Fibroblast of peridontal ligament (primary cell): Measurements from ENCODE around the gene LYRM2.

Experiments used
- DNase-seq: peaks from one replicate; pipeline ENCODE4 v3.0.0-alpha.2; 2010; ENCODE audit errors: extremely low read depth

LYRM2 gene

DNA sequence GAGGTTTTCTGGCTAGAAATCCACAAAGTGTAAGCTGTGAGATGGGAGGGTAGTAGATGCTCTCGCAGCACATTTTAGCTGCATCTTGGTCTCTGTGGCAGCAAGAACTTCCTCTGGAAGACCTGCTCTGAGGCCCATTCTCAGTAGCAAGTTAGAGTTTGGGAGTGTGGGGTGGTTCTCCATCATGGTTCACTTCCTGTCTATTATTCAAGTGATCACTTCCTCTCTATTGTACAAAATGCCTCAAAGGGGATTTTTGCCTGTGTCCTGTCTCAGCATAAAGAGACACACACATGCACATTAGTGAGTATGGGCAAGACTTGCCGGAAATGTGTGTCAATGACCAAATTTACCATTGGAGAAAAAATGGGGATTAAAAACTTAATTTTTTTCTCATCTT is 42.5 kb downstream of the LYRM2 start:
- no peak for DNase-seq

DNA sequence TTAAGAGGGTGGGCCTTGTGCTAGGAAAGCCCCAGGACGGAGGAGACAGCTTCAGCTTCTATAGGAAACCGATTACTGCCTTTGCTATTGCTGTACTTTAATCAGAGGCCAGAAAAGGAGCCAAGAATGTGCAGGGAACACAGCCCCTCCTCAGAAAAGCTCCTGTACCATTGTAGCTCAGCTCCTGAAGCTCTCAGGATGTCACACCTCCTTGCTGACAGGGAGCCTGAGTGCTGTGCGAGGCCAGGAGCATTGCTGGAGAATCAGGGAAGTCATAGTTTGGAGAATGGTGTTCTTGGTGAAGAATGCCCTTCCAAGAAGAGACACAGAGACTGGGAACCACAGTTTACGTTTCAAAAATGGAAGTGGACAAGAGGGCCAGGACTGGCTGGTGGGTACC is 46.8 kb downstream of the LYRM2 start:
- no peak for DNase-seq

DNA sequence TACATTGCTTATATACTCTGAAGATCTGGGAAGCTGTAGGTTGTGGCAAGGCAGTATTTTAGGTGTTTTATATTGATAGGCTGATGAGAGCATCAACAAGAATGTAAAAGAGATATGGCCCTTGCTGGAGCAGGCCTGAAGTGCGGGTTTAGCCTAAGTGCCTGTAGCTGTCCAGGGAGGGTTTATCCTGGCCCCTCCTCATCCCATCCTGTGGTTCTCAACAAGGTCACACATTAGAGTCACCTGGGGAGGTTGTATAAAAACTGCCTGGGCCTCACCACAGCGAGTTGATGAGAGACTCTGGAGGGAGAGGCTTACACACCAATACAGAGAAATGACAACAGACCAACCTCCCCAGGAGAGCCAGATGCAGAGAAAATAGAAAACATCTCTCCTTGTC is 48.4 kb downstream of the LYRM2 start:
- DNase-seq: no peak

DNA sequence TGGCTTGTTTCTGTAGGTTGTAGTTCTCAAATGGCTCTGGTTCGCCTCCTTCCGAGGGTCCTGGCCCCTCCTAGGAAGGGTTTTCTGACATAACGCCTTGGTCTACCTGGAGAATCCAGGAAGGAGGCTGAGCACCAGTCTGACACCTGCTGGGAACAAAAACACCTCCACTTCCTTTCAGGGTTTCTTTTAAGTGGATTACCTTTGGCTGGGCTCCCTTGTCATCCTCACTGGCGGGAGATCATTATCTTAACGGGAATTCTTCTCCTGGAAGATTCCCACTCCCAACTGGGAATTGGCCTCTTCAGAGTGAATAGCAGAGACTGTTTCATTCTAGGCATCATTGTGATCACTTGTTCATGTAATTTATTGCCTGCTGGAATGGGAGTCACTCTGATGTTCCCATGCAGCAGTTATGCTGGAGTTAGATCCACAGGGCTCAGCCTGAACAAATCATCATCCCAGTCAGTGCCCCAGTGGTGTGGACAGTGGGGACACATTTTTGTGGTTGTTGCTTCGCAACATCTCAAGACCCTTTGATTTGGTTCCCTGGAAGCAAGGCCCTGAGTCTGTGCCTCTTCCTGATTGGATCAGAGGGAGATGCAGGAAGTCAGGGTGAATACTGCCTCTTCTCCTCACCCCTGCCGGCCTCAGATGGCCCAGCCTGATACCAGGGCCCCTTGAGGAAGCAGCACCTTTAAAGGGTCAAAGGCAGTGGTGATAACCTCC is 49.1 kb downstream of the LYRM2 start:
- no peak for DNase-seq

DNA sequence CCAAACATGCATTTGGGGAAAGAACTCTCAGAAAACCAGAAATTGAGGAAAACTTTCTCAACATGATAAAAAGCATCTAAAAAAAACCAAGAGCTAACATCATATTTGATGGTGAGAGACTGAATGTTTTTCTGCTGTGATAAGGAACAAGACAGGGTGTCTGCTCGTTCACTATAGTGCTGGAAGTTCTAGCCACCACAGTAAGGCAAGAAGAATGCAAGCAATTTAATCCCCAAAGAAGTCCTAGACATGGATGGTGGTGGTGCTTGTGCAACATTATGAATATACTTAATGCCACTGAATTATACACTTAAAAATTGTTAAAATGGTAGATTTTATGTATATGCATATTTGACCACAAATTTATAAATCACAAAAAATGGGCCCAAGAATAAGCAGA is 53.4 kb downstream of the LYRM2 start:
- no peak for DNase-seq

DNA sequence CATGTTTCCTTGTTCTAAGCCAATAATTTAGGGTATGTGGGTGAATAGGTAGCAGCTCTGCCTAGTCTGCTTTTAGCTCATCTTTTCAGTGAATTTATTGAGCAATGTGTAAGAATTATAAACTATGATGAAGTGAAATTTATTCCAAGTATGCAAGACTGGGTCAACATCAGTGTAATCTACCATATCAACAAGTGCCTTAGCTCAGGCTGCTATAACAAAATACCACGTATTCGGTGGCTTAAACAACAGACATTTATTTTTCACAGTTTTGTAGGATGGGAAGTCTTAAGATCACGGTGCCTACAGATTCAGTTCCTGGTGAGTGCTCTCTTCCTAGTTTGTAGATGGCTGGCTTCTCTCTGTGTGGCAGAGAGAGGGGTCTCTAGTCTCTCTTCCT is 54.0 kb downstream of the LYRM2 start:
- no peak for DNase-seq

DNA sequence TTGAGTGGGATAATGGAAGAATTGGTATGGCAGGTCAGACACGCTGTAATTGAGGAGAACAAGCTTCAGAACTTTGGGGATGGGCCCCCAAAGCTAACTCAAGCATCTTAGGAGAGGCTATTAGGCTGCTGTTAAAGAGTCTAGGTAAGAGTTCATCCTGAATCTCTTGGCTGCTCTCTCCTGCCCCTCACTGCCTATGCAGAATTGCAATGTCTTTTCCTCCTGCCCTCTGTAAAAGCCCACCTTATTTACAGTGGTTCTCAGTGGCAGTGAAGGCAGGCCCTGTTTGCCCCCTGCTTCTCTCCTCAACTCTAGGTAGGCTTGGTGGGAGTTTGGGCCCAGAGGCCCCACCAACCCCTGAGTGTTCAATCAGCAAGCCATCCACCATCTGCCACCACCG is 55.0 kb downstream of the LYRM2 start:
- no peak for DNase-seq

DNA sequence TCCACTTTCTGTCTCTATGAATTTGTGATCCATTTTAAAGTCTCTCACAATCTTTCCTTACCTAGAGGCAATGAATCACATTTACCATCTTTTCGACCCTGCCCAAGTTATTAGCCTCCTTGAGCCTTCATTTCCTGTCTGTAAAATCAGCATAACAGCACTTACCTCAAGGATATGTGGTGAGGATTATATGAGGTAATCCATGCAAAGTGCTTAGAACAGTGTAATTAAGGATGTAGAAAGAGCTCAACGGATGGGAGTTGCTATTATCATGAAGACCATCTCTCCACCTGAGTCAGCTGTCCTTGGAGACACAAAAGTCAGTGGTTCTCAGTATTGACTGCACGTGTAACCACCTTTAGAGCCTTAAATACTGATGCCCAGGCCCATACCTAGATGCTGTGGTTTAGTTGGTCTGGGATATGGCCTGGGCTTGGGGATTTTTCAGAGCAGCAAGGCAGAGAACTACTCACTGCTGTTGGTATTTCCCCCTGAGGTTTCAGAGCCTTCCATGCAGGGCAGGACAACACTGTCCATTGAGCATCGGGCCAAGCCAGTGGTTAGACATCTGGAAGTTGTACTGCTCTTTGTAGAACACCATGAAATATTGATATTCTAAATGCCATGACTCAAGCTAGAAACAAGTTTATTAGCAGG is 55.8 kb downstream of the LYRM2 start:
- no peak for DNase-seq

DNA sequence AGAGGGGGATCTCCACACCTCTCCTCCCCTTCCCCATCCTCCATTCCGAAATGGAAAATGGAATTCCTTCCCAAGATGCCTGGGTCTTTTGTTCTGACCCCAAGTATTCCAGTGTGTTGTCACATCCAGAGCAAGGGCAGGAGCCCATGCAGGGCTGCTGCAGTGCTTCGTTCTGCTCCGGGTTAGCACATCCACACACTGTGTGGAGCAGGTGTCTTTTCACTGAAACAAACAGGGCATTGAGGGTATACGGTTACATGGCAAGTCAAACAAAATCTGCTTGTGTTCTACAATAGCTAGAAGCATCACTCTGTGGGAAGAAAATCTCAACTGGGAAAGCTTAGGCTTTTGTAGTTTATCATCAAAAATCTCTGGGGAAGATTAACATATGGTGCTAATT is 56.9 kb downstream of the LYRM2 start:
- no peak for DNase-seq

DNA sequence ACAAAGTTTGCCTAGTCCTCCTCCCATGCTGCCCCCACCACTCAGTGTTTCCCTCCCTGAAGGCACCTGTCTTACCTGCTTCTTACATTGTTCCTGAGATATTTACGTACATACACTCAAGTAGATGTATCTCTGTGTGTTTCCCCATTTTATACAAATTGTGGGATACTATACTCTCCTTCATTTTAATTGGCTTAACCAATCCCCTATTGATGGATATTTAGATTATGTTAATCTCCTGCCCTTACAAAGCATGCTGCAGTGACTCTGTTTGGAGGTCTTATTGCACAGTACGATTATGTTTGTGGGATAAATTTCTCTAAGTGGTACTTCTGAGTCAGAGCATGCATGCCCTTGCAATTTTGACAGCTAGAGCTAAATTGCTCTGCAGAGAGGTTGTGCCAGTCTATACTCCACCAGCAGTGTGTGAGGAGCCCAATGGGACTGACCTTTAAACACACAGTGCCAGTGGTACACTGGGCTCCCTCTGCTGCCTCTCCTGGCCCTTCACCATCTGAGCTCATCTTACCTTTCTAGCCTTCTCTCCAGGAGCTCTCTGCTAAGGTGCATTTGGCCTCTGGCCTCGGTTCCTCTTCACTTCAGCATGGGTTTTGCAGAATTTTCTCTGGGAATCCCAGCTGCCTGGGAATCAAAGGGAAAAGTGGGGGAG is 57.4 kb downstream of the LYRM2 start:
- DNase-seq: no peak

DNA sequence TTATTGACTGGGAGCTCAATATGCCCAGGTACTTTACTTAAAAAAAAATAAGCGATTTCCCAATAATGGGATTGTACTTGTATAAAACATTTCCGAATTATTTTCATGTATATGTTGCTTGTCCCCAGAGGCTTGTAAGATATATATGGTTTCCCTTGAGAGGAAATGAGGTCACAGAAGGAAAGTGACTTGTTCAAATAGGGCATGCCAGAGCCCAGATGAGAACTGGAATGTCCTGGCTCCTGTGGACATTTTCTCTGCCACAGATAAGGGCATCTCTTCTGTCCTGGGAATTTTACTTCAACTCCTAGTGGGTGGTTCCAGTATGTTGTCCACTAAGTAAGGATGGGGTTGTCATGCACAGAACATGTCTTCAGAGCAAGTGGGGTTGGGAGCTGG is 63.0 kb downstream of the LYRM2 start:
- no peak for DNase-seq

DNA sequence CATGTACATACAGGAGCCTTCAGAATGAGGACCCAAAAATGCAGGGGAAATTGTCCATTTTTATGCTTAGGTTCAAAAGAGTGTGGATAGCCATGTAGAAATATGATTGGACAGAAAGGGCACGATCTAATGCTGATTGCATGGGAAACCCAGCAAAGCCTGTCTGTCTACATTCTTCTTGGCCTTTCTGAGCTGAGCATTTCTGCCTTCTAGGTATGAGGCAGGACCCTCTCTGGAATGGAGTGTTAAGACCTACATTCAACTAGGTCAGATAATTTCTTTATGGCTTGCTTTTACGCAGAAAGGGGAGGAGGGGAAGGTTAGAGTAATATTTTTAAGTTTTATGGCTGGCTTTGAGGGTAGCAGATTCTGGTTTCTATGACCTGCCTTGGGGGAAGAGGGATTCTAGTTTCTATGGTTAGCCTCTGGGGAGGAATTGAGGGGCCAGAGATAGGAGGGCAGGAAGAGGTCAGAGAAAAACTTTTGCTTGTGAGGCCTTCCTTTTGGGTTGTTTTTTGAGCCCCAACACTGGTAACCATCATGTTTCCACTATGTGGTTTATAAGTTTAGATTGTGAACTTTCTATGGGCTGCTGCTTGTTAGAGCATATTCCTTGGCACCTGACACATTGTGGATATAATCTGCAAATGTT is 63.5 kb downstream of the LYRM2 start:
- no peak for DNase-seq

DNA sequence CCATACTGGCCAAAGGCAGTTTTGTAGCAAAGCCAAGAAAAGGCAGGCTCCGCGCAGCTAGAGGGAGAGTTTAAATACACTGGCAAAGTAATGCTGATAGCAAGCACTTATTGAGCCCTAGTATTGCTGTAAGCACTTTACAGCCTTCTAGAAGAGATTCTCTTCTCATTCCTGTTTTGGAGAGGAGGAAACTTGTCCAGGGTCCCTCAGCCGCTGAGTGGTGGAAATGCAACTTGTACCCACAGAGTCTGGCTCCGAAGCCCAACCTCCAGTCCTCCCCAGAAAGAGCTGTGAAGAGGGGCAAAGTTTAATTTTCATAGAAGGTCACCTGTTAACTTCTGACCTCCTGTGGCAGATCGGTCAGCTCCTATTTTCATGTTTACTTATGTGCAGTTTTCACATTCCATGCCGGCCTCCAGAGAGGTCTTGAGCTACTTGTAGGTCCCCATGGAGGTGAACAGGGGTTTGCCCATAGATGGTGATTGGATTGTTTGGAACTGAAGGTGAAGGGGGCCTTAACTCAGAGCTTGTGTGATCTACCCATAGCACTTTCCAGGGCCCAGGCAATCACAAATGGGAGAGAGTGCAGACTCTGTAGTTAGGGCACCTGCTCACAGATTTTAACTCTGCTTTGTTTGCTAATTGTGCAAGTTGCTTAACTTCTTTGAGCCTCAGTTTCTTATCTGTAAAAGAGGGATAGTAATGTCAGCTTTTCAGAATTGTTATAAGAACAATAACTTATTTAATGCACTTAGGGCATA is 70.7 kb downstream of the LYRM2 start:
- DNase-seq: no peak

DNA sequence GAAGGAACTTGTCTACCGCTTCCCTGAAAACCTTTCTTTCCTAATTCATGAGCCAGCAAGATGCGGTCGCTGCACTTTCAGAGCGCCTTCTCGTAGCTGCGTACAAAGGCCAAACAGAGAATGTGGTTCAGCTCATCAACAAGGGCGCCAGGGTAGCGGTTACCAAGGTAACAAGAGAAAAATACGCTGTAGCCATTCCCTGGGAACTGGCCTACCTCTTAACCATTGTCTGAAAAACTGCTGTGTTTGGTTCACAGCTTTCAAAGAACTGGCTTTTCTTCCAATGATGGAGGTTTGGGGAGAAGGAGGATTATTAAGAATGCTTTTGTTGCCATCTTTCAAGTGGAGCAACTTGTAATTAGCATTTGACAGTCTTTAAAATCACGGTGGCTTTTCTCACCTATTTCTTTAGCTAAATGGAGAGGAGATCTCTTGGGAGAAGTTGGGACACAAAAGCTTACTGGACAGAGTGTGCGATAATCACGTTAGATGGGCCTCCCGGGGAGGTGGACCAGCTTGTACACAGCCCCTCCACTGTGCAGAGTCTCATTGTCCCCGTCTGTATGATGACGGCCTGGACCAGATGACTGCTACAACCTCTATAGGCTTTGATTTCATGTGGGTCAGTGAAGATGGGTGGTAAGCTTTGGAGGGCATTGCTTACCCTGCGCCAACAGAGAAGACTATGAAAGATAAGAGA is 71.5 kb downstream of the LYRM2 start:
- no peak for DNase-seq

DNA sequence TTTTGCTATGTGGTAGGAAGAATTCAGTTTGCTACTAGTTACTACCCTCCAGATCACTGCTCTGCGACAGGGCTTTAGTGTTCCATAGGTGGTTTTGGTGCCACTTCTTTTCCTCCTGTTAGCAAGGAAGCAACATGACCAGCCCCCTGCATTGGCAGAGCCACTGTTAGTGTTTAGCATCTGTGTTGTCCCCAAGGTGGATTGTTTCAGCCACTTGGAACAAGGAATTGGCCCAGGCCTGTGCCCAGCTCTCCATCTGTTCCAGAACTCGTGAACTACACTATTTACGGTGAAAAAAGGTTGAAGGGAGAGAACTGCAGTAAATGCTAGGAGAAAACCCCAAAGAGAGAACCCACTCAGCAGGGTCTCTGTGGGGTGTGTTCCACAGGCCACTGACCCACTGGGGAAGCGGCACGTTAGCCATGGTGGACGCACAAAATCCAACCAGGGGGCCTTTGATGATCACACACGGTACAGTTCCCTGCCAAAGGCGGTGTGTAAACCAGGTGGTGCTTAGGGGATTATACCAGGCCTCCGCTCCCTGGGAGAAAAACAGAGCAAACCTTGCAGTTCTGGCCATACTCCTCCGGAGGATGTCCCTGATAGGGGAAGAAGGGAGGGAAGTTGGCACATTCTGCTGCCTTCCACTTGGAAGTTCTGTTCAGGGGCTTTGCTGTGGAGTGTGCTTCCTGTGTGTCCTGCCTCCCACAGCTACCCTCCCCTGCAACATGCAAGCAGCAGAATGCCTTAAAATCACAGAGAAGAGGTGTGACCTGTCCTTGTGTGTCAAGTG is 72.3 kb downstream of the LYRM2 start:
- DNase-seq: no peak

DNA sequence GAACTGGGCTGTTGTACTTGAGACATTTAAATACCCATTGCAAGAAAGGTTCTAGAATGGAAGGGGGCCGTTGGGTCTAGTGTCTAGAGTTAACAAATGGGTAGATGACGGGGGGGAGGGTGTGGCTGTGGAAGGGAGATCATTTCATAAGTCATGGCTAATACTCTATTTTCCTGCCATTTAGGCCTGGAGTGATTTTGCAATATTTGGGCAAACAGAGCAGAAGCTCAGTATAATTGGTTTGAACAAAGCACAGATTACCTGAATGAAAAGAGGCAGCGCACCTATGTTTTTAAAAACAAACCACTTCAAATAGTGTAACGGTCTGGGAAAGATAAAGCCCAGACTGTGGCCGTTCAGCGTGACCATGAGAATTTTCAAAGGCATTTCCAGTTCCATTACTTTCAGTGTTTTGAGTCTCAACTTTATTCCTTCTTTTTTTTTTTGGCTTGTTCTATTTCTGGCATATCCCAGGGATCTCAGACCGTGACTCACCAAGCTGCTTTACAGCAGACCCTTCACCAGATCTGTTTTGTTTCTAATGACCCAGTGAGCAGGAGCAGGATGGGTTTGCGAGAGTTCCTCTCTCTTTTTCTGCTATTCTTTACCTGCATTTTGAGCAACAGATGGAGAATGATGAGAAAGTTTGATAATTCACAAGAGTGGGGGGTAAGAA is 73.7 kb downstream of the LYRM2 start:
- DNase-seq: no peak

DNA sequence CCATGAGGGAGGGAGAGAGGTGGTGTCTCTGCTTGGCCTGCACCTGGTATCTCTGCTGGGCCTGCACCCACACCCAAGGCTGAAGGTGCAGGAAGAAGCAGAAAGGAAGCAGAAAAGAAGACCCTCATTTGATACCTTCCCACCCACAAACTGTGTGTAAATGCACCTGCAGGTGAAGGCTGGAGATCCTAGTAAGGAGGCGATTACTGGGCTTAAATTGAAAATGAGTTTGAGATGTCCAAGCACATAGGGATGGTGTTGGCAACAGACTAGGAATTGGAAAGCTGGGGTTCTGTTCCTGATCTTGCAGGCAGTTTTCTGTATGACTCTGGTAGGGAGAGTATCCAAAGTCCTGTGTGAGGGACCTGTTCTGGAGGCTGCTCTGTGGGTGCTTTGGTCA is 74.7 kb downstream of the LYRM2 start:
- no peak for DNase-seq

DNA sequence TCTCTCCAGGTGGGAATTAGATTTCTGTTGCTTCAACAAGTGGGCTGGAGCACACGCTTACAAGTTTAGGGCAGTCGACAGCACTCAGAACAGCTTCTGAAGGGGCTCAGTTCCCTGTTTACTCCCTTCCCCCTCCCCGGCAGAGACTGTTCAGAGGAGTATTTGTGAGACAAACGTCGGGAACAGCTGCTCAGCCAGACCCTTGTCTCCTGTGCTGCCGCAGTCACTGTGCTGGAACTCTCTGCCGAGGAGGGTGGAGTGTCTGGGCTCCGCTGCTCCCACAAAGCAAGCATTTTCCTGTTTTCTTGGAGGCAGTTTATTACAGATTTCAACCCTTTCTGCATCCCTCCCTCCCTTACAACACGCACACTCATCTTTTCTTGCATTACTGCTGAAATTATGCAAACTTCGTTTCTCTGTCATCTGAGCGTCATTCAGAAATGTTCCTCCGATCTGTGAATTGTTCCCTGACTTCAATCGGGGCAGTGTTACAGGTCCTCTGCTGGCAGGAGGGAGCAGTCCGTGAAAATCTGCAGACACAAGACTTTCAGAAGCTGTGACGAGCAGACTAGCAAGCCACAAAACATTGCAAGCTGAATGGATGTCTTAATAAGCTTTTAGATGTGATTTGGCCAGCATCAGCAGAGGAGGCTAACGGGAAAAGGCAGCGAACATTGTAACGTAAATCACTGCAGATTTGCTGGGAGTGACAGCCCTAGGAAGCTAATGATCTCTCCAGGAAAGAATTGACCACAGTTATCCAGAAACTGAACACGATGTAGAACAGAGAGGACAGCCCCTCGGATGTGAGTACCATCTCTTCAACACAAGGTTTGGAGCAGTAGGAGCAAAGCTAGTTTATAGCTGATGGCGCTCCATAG is 76.2 kb downstream of the LYRM2 start:
- DNase-seq: no peak

DNA sequence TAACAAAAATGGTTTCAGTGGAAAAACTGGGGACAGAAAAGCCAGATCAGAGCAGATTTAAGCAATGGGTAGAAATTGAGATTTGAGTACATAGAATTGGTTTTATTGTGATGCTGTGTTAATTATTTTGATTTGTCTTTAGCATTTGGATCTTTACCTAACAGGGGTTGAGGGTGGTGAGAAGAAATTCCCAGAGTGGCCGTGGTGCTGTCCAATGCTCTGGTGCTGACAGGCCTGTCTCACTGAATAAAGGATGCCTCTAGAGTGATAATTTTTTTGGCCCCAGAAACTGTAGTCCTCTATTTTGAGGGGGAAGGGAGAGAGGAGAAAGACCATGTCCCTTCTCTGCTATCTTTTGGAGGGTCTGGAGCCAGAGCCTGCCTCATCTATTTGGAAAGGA is 79.1 kb downstream of the LYRM2 start:
- DNase-seq: no peak
